LNCaP clone FGC (cell line): Measurements from ENCODE around the gene SSBP1.
"Not testable (repeated sequence)": the region's sequence is repeated elsewhere in the genome, so short reads cannot be mapped to it uniquely, and the experiment has no call there.

ENCODE experiments used
- DNase-seq: peaks from one replicate; pipeline ENCODE4 v3.0.0-alpha.2; 2011; ENCODE audit warnings: low read depth
- H3K4me3 ChIP-seq: 2 replicates; pipeline ENCODE4 v1.5.1; 2011; ENCODE audit warnings: mild to moderate bottlenecking, low read depth, low read length, control low read depth
- TF ChIP-seq, protein P1 (sequence below): IDR thresholded peaks from 2 replicates; pipeline ENCODE4 v1.5.1; 2012; ENCODE audit warnings: mild to moderate bottlenecking; ENCODE audit not compliant: control insufficient read depth, insufficient read depth; ENCODE audit errors: extremely low read depth

The SSBP1 gene

DNA sequence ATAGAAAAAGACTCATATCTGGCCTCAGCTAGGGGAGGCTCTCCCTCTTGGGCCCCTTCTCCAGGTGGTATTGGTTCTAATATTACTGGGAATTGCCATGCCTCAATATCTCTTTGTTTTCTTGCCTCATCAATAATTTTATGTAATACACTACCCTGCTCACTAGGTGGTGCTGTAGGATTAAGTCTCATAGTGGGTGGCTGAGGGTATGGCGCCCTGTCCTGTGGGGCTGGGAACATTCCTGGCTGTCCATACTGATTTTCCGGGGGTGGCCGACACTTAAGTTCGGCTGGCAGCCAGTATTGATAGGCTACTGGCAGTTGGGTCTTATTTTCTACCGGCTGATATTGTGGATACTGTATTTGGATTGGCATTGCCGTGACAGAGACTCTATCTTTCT is 16.8 kb downstream of the SSBP1 start:
- H3K4me3 ChIP-seq: no peak overlapping the region
- no peak for DNase-seq
- TF ChIP-seq, protein P1, sequence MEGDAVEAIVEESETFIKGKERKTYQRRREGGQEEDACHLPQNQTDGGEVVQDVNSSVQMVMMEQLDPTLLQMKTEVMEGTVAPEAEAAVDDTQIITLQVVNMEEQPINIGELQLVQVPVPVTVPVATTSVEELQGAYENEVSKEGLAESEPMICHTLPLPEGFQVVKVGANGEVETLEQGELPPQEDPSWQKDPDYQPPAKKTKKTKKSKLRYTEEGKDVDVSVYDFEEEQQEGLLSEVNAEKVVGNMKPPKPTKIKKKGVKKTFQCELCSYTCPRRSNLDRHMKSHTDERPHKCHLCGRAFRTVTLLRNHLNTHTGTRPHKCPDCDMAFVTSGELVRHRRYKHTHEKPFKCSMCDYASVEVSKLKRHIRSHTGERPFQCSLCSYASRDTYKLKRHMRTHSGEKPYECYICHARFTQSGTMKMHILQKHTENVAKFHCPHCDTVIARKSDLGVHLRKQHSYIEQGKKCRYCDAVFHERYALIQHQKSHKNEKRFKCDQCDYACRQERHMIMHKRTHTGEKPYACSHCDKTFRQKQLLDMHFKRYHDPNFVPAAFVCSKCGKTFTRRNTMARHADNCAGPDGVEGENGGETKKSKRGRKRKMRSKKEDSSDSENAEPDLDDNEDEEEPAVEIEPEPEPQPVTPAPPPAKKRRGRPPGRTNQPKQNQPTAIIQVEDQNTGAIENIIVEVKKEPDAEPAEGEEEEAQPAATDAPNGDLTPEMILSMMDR: peak; percentile 65

DNA sequence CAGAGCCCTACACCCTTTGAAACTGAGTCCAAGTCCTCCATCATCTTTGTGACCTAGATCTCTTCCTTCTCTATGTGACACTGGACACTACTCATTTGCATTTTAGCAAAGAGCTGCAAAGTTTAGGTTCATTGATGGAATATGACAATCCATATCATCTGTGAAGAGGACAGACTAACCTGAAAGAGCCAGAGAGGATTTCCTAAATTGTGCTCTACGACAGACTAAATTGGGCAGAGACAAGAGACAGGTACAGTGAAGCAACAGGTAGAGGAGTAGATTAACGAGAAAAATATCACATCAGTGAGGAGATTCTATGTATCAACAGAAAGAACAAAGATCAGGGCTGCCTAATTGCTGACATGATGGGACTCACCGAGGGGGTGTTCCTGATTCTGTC is 25.6 kb downstream of the SSBP1 start, which contains the start of gene TAS2R3:
TSS of gene TAS2R3 (plus strand) at position 301 of the 400 bp plus-strand sequence. CDS start at position 363, 62 bp downstream.
- TF ChIP-seq, protein P1: no peak
- no peak within 1 kb of the TSS for H3K4me3 ChIP-seq
- no peak for DNase-seq

DNA sequence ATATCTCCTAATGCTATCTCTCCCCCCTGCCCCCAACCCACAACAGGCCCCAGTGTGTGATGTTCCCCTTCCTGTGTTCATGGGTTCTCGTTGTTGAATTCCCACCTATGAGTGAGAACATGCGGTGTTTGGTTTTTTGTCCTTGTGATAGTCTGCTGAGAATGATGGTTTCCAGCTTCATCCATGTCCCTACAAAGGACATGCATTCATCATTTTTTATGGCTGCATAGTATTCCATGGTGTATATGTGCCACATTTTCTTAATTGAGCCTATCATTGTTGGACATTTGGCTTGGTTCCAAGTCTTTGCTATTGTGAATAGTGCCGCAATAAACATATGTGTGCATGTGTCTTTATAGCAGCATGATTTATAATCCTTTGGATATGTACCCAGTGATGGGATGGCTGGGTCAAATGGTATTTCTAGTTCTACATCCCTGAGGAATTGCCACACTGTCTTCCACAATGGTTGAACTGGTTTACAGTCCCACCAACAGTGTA is 32.0 kb downstream of the SSBP1 start:
- not testable (repeated sequence) for H3K4me3 ChIP-seq, DNase-seq

DNA sequence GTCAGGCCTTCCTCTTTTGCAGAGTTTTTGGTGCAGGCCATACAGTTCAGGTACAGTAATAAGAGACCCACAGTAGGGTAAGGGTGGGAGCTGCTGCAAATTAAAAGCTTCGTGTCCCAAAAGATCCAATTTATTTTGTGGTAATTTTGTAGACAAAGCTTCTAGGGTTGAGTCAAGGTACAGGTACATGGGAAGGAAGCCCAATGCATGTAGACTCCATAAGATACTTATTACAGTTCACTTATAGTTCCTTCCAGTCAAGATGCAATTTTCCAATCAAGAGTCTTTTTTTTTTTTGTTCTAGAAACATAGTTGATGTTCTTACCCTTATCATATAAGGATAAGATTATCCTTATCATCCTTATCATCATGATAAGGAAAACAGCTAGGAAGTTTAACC is 38.2 kb downstream of the SSBP1 start, which contains the start of gene TAS2R4:
TSS of gene TAS2R4 (plus strand) at position 301 of the 400 bp plus-strand sequence. CDS start 1,815 bp downstream, outside the sequence.
- TF ChIP-seq, protein P1: no peak
- no peak within 1 kb of the TSS for H3K4me3 ChIP-seq
- no peak for DNase-seq

DNA sequence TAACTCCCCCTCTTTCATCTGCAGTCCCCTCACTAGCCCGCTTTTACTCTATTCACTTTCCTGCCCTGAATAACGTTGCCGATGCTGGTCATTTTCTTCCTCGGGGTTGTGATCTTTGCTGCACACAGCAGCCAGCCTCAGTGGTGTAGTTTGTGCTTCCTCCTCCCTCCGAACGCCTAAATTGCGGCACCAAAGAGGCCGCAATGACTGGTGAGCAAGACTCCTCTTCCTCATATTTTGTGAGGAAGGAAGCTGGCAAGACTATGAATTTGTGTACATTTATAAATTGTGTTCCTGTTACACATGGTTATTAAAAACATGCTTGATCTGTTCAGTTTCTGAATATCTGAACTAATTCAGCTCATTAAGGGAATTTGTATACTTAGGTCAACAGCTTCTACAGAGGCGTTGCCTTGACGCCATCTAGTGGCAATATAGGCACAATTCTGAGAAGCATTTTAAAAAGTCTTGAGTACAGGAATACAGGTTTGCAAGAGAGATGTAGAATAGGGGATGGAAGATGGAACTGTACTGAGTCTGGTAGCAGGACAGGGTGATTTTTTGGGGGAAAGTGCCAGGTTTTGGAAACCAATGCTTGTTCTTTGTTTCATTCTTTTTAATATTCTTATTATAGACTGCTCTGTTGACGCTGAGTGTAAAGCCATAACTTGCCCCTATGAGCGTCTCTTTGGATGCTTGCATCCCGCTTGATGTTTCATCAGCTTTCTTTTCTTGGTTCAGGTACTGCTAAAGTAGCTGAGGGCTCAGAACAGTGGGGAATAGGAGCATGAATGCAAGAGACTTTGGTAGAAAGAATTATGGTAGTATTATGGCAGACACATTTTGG is 47.8 kb downstream of the SSBP1 start:
- peak; percentile 26 for DNase-seq
- no peak overlapping the region for H3K4me3 ChIP-seq
- TF ChIP-seq, protein P1: peak; percentile 85

DNA sequence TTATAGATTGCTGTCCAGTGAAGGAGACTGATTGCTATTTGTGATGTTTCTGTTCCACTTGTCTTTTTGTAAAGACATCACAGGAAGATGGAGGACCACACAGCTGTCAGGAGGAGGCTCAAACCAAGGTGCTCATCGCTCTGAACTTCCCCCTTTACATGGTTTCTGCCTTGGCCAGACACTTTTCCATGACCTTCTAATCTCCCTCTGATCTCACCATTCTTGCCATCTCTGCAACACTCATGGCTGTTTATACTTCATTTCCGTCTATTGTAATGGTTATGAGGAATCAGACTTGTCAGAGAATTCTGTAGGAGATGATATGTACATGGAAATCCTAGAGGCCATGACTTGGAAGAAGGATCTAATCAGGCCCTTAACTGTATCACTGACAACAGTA is 50.1 kb downstream of the SSBP1 start:
- TF ChIP-seq, protein P1: no peak
- no peak for DNase-seq

DNA sequence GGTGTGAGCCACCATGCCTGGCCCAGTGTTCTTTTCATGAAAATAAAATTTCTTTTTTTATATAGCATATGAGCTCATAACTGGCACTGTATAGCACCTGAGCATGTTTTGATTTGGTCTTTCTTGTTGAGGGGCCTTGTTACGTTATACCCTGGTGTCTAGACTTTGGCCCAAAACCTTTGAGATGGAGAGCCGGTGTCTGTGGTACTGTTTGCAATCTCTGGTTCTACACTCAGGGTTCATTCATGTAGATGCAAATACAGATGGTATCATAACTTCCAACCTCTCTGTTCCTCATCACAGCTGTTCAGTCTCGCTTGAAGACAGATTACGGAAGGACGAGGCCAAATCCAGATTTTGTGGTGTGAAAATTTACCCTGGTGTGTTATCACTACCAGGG is 51.8 kb downstream of the SSBP1 start, which contains the start of gene TAS2R5:
TSS of gene TAS2R5 (plus strand) at position 301 of the 400 bp plus-strand sequence. CDS start 145 bp downstream, outside the sequence.
- no peak for DNase-seq
- TF ChIP-seq, protein P1: no peak
- no peak within 1 kb of the TSS for H3K4me3 ChIP-seq

More for the DNA sequence above, 50.1 kb downstream of the SSBP1 start:
- no peak overlapping the region for H3K4me3 ChIP-seq
